ENCODE measurements around the gene HAPSTR1.

The HAPSTR1 gene

DNA sequence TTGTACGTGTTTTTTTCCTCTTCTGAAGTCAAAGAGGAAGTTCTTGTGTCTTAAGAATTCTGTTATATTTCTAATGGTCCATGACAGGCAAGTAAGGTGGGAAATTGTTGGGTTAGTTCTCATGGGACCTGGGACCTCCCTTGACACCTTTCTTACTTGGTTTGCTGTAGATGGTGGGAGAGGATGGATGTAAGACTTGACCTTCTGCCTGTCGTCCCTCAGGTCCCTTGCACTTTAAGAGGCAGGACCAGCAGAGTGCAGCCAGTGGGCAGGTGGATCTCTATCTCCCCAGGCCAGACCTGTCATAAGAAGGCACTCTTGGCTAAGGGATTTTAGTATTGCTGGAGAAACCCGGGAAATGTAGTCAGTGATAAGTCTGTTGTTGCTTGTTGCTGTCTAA is 12.1 kb downstream of the HAPSTR1 start:
- TF ChIP-seq MYC (IDR thresholded peaks at IDR 0.05; ENCODE audit: low read depth, low read length) (no peak), POLR2A (IDR thresholded peaks at IDR 0.05; ENCODE audit: extremely low read depth, insufficient read length) (no peak)
- TF ChIP-seq, protein P1, sequence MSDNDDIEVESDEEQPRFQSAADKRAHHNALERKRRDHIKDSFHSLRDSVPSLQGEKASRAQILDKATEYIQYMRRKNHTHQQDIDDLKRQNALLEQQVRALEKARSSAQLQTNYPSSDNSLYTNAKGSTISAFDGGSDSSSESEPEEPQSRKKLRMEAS (IDR thresholded peaks at IDR 0.05; ENCODE audit: low read depth, low read length) = no peak
- TF ChIP-seq, protein P2, sequence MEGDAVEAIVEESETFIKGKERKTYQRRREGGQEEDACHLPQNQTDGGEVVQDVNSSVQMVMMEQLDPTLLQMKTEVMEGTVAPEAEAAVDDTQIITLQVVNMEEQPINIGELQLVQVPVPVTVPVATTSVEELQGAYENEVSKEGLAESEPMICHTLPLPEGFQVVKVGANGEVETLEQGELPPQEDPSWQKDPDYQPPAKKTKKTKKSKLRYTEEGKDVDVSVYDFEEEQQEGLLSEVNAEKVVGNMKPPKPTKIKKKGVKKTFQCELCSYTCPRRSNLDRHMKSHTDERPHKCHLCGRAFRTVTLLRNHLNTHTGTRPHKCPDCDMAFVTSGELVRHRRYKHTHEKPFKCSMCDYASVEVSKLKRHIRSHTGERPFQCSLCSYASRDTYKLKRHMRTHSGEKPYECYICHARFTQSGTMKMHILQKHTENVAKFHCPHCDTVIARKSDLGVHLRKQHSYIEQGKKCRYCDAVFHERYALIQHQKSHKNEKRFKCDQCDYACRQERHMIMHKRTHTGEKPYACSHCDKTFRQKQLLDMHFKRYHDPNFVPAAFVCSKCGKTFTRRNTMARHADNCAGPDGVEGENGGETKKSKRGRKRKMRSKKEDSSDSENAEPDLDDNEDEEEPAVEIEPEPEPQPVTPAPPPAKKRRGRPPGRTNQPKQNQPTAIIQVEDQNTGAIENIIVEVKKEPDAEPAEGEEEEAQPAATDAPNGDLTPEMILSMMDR (IDR thresholded peaks at IDR 0.05; ENCODE audit: low read depth, low read length) = no peak
- no peak overlapping the region for H3K4me3 ChIP-seq (ENCODE audit: low read depth, low read length)
- no peak for DNase-seq (ENCODE audit: low read depth)

DNA sequence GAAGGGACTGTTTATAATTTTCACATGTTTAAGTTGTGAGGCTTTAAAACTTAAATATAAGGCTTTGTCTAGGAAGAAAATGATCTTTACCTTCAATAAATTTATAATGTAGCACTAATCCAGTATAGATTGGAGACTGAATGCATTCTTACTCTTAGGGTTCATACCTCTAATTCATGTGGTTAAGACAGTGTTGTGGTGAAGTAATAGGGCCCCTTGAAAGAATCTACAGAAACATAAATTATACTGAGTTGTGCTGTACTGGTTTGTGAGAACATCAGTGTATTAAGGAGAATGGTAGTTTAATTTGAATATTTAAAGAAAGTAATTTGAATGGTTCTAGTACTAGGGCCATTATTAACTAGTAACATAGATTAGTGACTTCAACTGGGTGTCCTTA is 13.7 kb downstream of the HAPSTR1 start:
- no peak overlapping the region for H3K4me3 ChIP-seq (ENCODE audit: low read depth, low read length)
- no peak for DNase-seq (ENCODE audit: low read depth)
- TF ChIP-seq, protein P2 (IDR thresholded peaks at IDR 0.05; ENCODE audit: low read depth, low read length) = no peak
- TF ChIP-seq MYC (IDR thresholded peaks at IDR 0.05; ENCODE audit: low read depth, low read length) (no peak), POLR2A (IDR thresholded peaks at IDR 0.05; ENCODE audit: extremely low read depth, insufficient read length) (no peak)
- TF ChIP-seq, protein P1 (IDR thresholded peaks at IDR 0.05; ENCODE audit: low read depth, low read length) = no peak

DNA sequence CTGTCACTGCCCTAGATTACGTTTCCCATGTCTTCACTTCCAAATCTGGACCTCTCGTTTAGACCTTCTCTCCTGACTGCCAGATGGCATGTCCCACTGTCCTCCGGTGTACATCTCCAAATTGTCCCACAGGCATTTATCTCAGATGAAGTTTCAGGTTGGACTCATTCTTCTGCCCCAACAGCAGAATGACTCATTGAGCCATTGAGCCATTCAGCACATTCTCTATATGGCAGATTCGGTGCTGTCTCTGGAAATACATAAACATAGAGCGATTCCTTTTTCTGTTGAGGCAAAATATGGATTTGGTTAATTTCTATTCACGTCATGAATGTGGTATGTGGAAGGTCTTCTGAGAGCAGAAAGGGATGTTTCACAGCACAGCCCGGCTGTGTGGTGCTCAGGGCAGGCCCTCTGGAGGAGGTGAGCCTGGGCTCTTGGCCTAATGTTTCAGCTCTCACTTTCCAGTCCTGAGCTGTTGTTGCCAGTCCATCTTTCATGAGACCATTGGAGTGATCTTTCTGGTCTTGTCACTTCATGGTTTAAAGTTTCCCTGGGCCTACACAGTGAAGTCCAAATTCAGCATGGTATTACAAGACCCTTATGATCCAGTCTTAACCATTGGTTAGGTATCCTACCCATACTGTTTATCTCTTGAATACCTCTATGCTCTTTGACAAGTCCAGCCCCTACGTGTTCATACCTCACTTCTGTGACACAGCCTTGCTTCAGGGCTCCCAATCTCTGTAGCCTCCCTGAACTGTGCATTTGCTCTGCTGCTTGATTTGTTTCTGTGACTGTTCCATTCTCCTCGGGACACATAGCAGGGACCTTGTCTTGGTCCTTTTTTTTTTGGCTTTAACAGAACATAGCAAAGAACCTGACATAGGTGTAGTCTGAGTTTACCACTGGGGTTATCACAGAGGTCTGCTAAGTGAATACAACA is 15.9 kb downstream of the HAPSTR1 start:
- no peak overlapping the region for H3K4me3 ChIP-seq (ENCODE audit: low read depth, low read length)
- TF ChIP-seq POLR2A (IDR thresholded peaks at IDR 0.05; ENCODE audit: extremely low read depth, insufficient read length) (no peak), MYC (IDR thresholded peaks at IDR 0.05; ENCODE audit: low read depth, low read length) (no peak)
- TF ChIP-seq, protein P1 (IDR thresholded peaks at IDR 0.05; ENCODE audit: low read depth, low read length) = no peak
- TF ChIP-seq, protein P2 (IDR thresholded peaks at IDR 0.05; ENCODE audit: low read depth, low read length) = no peak
- no peak for DNase-seq (ENCODE audit: low read depth)

DNA sequence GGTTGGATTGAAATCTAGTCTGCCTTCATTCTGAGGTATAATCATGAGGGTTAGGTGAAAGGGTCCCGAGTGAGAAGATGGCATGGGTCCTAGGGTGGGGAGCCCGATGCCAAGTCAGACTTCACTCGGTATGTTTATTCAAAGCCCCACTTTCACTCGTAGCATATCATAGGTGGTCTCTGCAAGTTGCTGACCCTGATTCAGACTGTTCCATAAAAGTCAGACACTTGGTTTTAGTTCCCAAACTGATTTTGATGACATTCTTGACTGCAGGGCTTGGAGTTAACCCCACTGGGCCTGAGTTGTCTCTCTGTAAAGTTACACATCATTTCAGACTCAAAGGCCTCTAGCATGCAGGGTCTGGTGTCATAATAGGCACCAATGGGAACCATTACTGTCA is 17.8 kb downstream of the HAPSTR1 start:
- no peak for DNase-seq (ENCODE audit: low read depth)
- no peak for TF ChIP-seq POLR2A (IDR thresholded peaks at IDR 0.05; ENCODE audit: extremely low read depth, insufficient read length)
- TF ChIP-seq, protein P1 (IDR thresholded peaks at IDR 0.05; ENCODE audit: low read depth, low read length) = no peak
- TF ChIP-seq, protein P2 (IDR thresholded peaks at IDR 0.05; ENCODE audit: low read depth, low read length) = no peak
- no peak for TF ChIP-seq MYC (IDR thresholded peaks at IDR 0.05; ENCODE audit: low read depth, low read length)
- H3K4me3 ChIP-seq (ENCODE audit: low read depth, low read length) = no peak overlapping the region

DNA sequence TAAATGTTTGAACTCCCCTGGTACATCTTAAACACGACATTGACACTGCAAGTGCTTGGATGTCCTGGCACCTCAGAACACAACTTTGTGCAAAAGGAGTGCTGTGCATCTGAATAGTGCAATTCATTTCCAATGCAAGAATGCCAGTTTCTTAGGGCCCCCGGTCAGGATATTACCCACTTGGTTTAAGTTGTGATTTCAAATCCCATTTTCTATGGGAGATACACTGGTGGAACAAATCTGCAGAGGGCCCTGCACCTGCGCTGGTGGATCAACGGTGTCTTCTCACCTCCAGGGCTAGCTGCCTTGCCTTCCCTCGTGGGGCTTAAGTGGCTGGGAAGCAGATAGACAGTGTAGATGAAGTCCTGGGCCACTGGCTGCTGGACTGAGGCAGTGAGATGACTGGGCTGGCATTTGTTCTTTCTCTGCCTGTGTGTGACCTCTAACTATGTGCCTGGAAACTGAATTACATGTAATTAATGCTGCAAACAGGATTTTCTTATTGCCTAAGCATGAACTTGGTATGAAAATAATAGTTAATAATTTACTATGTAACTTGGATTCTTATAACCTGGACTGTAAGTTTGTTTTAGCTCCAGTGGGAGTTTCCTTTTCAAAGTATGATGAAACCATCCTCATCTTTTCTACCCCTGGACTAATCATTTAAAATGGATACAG is 20.9 kb downstream of the HAPSTR1 start:
- DNase-seq (ENCODE audit: low read depth) = no peak
- TF ChIP-seq, protein P1 (IDR thresholded peaks at IDR 0.05; ENCODE audit: low read depth, low read length) = no peak
- no peak for TF ChIP-seq POLR2A (IDR thresholded peaks at IDR 0.05; ENCODE audit: extremely low read depth, insufficient read length)
- TF ChIP-seq, protein P2 (IDR thresholded peaks at IDR 0.05; ENCODE audit: low read depth, low read length) = no peak
- no peak for TF ChIP-seq MYC (IDR thresholded peaks at IDR 0.05; ENCODE audit: low read depth, low read length)
- H3K4me3 ChIP-seq (ENCODE audit: low read depth, low read length) = no peak overlapping the region
